WTC11 (cell line): ENCODE measurements around the gene TLR3. TPM values are rescaled to one million over a fixed set of nuclear protein-coding genes. Genes with fewer than 3 reads are reported as not detected.

Experiments used
- ATAC-seq: fragments of 200-7000 bp; cut with Tn5 transposase; 2 replicates; pipeline ENCODE4 v1.10.0; 2021; ENCODE audit warnings: mild to moderate bottlenecking, moderate library complexity
- CTCF ChIA-PET: fragments of 300-600 bp; sonication (Branson Sonifier 250); formaldehyde crosslinking; loops from one replicate; lab custom pipeline; 2021; ENCODE audit warnings: antibody characterized with exemption; lab: Charles Lee
- POLR2A ChIA-PET: fragments of 350-600 bp; sonication (Branson Sonifier 250); formaldehyde crosslinking; loops from one replicate; lab custom pipeline; 2021; ENCODE audit warnings: antibody characterized with exemption; lab: Charles Lee
- DNase-seq: peaks from one replicate; pipeline ENCODE4 v3.0.0; 2021; ENCODE audit warnings: low spot score
- H3K27ac Mint-ChIP-seq: 2 replicates; pipeline ENCODE4 v1.8.0; 2021; ENCODE audit warnings: mixed read lengths
- H3K27me3 Mint-ChIP-seq: 2 replicates; pipeline ENCODE4 v1.8.0; 2021; ENCODE audit warnings: low read depth, mild to moderate bottlenecking, moderate library complexity, mixed read lengths
- H3K36me3 Mint-ChIP-seq: 2 replicates; pipeline ENCODE4 v1.8.0; 2021; ENCODE audit warnings: mixed read lengths
- H3K4me1 Mint-ChIP-seq: 2 replicates; pipeline ENCODE4 v1.8.0; 2022; ENCODE audit warnings: mixed read lengths
- H3K4me3 Mint-ChIP-seq: 2 replicates; pipeline ENCODE4 v1.8.0; 2021; ENCODE audit warnings: mild to moderate bottlenecking, moderate library complexity, mixed read lengths
- H3K9me3 Mint-ChIP-seq: 2 replicates; pipeline ENCODE4 v1.8.0; 2021; ENCODE audit warnings: mixed read lengths
- ESRRA ChIP-seq: sonication (generic); formaldehyde crosslinking; IDR thresholded peaks from 2 replicates; pipeline ENCODE4 v1.8.1; 2022; ENCODE audit warnings: mild to moderate bottlenecking, missing genetic modification reagents, borderline replicate concordance
- ETV6 ChIP-seq: sonication (generic); formaldehyde crosslinking; IDR thresholded peaks from 2 replicates; pipeline ENCODE4 v1.8.1; 2022; ENCODE audit warnings: mild to moderate bottlenecking, missing genetic modification reagents
- FOXJ3 ChIP-seq: sonication (generic); formaldehyde crosslinking; IDR thresholded peaks from 2 replicates; pipeline ENCODE4 v1.9.0; 2021; ENCODE audit warnings: missing genetic modification reagents, mild to moderate bottlenecking, borderline replicate concordance
- FOXK1 ChIP-seq: sonication (generic); formaldehyde crosslinking; IDR thresholded peaks from 2 replicates; pipeline ENCODE4 v1.8.0; 2022; ENCODE audit warnings: mild to moderate bottlenecking, moderate library complexity, missing genetic modification reagents
- GRHL2 ChIP-seq: fragments of 250-450 bp; sonication (Bioruptor Pico); IDR thresholded peaks from 2 replicates; pipeline ENCODE4 v1.8.0; 2022; ENCODE audit warnings: mild to moderate bottlenecking, moderate library complexity; ENCODE audit not compliant: insufficient replicate concordance, severe bottlenecking
- IRF2 ChIP-seq: sonication (generic); formaldehyde crosslinking; IDR thresholded peaks from 2 replicates; pipeline ENCODE4 v1.8.0; 2022; ENCODE audit warnings: low read depth, missing genetic modification reagents, borderline replicate concordance
- JAZF1 ChIP-seq: fragments of 250-450 bp; sonication (Bioruptor Pico); IDR thresholded peaks from 2 replicates; pipeline ENCODE4 v1.9.0; 2021; ENCODE audit warnings: moderate library complexity, mild to moderate bottlenecking, inconsistent platforms
- MXD4 ChIP-seq: fragments of 250-450 bp; sonication (Bioruptor Pico); IDR thresholded peaks from 2 replicates; pipeline ENCODE4 v1.8.0; 2021; ENCODE audit warnings: mild to moderate bottlenecking, moderate library complexity, borderline replicate concordance
- NFE2L1 ChIP-seq: sonication (generic); formaldehyde crosslinking; IDR thresholded peaks from 2 replicates; pipeline ENCODE4 v1.8.1; 2023; ENCODE audit warnings: missing genetic modification reagents
- NFYB ChIP-seq: sonication (generic); formaldehyde crosslinking; conservative IDR thresholded peaks from 2 replicates; pipeline ENCODE4 v1.8.0; 2022; ENCODE audit warnings: low read depth, missing genetic modification reagents
- NR3C1 ChIP-seq: sonication (generic); formaldehyde crosslinking; conservative IDR thresholded peaks from 2 replicates; pipeline ENCODE4 v1.8.1; 2023; ENCODE audit warnings: low read depth, mild to moderate bottlenecking, missing genetic modification reagents
- SP1 ChIP-seq: sonication (generic); formaldehyde crosslinking; conservative IDR thresholded peaks from 2 replicates; pipeline ENCODE4 v1.8.1; 2022; ENCODE audit warnings: missing genetic modification reagents
- ZNF396 ChIP-seq: fragments of 250-450 bp; sonication (Bioruptor Pico); IDR thresholded peaks from 2 replicates; pipeline ENCODE4 v1.8.0; 2021; ENCODE audit warnings: mild to moderate bottlenecking, moderate library complexity, borderline replicate concordance
- ZNF416 ChIP-seq: fragments of 250-450 bp; sonication (Bioruptor Pico); IDR thresholded peaks from 2 replicates; pipeline ENCODE4 v1.9.0; 2021; ENCODE audit warnings: mild to moderate bottlenecking, inconsistent platforms
- total RNA-seq: library from RNA; stranded (reverse); gene quantifications from 3 replicates; pipeline ENCODE4 v1.2.3, GENCODE V29; 2021
- TF ChIP-seq, protein P1 (sequence below): sonication (generic); formaldehyde crosslinking; IDR thresholded peaks from 2 replicates; pipeline ENCODE4 v1.8.0; 2023; ENCODE audit warnings: missing genetic modification reagents
- TF ChIP-seq, protein P2 (sequence below): sonication (generic); formaldehyde crosslinking; IDR thresholded peaks from 2 replicates; pipeline ENCODE4 v1.8.1; 2022; ENCODE audit warnings: mild to moderate bottlenecking, missing genetic modification reagents, moderate library complexity, borderline replicate concordance
- TF ChIP-seq, protein P3 (sequence below): sonication (generic); formaldehyde crosslinking; IDR thresholded peaks from 2 replicates; pipeline ENCODE4 v1.8.1; 2022; ENCODE audit warnings: mild to moderate bottlenecking, moderate library complexity, missing genetic modification reagents
- TF ChIP-seq, protein P4 (sequence below): sonication (generic); formaldehyde crosslinking; IDR thresholded peaks from 2 replicates; pipeline ENCODE4 v1.8.0; 2023; ENCODE audit warnings: mild to moderate bottlenecking, missing genetic modification reagents
- TF ChIP-seq, protein P5 (sequence below): sonication (generic); formaldehyde crosslinking; conservative IDR thresholded peaks from 2 replicates; pipeline ENCODE4 v1.8.1; 2022; ENCODE audit warnings: mild to moderate bottlenecking, missing genetic modification reagents
- TF ChIP-seq, protein P6 (sequence below): sonication (generic); formaldehyde crosslinking; IDR thresholded peaks from 2 replicates; pipeline ENCODE4 v1.8.1; 2022; ENCODE audit warnings: low read depth, mild to moderate bottlenecking, moderate library complexity, missing genetic modification reagents, borderline replicate concordance

The TLR3 gene
- total RNA-seq, 1 experiment from 2014 or later, result 1.8 TPM

DNA sequence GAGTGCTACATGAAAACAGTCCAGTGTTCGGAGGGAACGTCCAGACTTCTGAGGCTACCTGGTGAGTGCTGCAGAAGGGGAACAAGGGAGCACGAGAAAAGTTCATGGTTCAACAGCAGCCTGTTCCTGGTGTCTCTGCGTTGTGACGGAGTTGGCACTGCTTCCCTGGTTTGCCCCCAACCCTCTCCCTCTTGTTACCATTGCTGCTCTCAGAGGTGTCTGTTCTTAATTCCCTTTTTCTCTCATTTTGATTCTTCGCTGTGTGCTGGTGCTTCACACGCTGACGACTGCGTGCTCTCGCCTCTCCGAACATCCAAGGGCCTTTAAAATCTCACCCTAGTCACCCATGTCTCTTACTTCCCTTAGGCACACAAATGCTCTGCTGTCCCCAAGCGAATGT is 34.0 kb downstream of the TLR3 start:
- no peak for ATAC-seq
- CTCF ChIA-PET, result interaction anchor here (0.8 kb wide), 1 partner anchor 34 kb away, joined by 3 read pairs; no protein-coding TSS in a partner anchor
- DNase-seq, result no peak
- Mint-ChIP-seq H3K4me3 (peak overlapping the region; percentile 1; the same call in 1 of the 2 replicates), H3K36me3 (peaks cover 5% of the 10 kb centered on the region; the same call in 1 of the 2 replicates), H3K27ac (no peak overlapping the region), H3K4me1 (peaks cover 32% of the 10 kb centered on the region), H3K27me3 (peaks cover 42% of the 10 kb centered on the region), H3K9me3 (peaks cover 5% of the 10 kb centered on the region)
- POLR2A ChIA-PET, result no interaction called here
- no peak for TF ChIP-seq IRF2 (CRISPR knock-in tag)
- TF ChIP-seq, protein P1, sequence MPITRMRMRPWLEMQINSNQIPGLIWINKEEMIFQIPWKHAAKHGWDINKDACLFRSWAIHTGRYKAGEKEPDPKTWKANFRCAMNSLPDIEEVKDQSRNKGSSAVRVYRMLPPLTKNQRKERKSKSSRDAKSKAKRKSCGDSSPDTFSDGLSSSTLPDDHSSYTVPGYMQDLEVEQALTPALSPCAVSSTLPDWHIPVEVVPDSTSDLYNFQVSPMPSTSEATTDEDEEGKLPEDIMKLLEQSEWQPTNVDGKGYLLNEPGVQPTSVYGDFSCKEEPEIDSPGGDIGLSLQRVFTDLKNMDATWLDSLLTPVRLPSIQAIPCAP, result no peak
- TF ChIP-seq, protein P2, sequence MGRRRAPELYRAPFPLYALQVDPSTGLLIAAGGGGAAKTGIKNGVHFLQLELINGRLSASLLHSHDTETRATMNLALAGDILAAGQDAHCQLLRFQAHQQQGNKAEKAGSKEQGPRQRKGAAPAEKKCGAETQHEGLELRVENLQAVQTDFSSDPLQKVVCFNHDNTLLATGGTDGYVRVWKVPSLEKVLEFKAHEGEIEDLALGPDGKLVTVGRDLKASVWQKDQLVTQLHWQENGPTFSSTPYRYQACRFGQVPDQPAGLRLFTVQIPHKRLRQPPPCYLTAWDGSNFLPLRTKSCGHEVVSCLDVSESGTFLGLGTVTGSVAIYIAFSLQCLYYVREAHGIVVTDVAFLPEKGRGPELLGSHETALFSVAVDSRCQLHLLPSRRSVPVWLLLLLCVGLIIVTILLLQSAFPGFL, result no peak
- no peak for TF ChIP-seq GRHL2 (CRISPR knock-in tag)
- no peak for TF ChIP-seq SP1 (CRISPR knock-in tag)
- TF ChIP-seq NFE2L1, result no peak
- TF ChIP-seq, protein P3, sequence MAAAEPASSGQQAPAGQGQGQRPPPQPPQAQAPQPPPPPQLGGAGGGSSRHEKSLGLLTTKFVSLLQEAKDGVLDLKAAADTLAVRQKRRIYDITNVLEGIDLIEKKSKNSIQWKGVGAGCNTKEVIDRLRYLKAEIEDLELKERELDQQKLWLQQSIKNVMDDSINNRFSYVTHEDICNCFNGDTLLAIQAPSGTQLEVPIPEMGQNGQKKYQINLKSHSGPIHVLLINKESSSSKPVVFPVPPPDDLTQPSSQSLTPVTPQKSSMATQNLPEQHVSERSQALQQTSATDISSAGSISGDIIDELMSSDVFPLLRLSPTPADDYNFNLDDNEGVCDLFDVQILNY (CRISPR knock-in tag), result no peak
- no peak for TF ChIP-seq MXD4 (CRISPR knock-in tag)
- no peak for TF ChIP-seq NR3C1 (CRISPR knock-in tag)
- no peak for TF ChIP-seq FOXJ3 (CRISPR knock-in tag)
- TF ChIP-seq ZNF396 (CRISPR knock-in tag), result no peak
- TF ChIP-seq, protein P4, sequence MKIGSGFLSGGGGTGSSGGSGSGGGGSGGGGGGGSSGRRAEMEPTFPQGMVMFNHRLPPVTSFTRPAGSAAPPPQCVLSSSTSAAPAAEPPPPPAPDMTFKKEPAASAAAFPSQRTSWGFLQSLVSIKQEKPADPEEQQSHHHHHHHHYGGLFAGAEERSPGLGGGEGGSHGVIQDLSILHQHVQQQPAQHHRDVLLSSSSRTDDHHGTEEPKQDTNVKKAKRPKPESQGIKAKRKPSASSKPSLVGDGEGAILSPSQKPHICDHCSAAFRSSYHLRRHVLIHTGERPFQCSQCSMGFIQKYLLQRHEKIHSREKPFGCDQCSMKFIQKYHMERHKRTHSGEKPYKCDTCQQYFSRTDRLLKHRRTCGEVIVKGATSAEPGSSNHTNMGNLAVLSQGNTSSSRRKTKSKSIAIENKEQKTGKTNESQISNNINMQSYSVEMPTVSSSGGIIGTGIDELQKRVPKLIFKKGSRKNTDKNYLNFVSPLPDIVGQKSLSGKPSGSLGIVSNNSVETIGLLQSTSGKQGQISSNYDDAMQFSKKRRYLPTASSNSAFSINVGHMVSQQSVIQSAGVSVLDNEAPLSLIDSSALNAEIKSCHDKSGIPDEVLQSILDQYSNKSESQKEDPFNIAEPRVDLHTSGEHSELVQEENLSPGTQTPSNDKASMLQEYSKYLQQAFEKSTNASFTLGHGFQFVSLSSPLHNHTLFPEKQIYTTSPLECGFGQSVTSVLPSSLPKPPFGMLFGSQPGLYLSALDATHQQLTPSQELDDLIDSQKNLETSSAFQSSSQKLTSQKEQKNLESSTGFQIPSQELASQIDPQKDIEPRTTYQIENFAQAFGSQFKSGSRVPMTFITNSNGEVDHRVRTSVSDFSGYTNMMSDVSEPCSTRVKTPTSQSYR, result no peak
- no peak for TF ChIP-seq NFYB
- TF ChIP-seq, protein P5, sequence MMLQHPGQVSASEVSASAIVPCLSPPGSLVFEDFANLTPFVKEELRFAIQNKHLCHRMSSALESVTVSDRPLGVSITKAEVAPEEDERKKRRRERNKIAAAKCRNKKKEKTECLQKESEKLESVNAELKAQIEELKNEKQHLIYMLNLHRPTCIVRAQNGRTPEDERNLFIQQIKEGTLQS (CRISPR knock-in tag), result no peak
- TF ChIP-seq ESRRA (CRISPR knock-in tag), result no peak
- no peak for TF ChIP-seq ZNF416 (CRISPR knock-in tag)
- TF ChIP-seq JAZF1 (CRISPR knock-in tag), result no peak
- no peak for TF ChIP-seq ETV6
- TF ChIP-seq, protein P6, sequence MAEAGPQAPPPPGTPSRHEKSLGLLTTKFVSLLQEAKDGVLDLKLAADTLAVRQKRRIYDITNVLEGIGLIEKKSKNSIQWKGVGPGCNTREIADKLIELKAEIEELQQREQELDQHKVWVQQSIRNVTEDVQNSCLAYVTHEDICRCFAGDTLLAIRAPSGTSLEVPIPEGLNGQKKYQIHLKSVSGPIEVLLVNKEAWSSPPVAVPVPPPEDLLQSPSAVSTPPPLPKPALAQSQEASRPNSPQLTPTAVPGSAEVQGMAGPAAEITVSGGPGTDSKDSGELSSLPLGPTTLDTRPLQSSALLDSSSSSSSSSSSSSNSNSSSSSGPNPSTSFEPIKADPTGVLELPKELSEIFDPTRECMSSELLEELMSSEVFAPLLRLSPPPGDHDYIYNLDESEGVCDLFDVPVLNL (CRISPR knock-in tag), result no peak
- TF ChIP-seq FOXK1 (CRISPR knock-in tag), result no peak
